SK-N-SH (cell line): ENCODE data around the gene SUGP2. TPM values are rescaled to one million over a fixed set of nuclear protein-coding genes. Genes with fewer than 3 reads are reported as not detected.

Experiments
- CTCF ChIA-PET: fragments of 300-600, 350-600 bp; formaldehyde crosslinking; extraction: SDS; loops from one replicate; lab custom pipeline; 2021; lab: Yijun Ruan, JAX
- POLR2A ChIA-PET: fragments of 350-600 bp; sonication (Branson Sonifier 250); formaldehyde crosslinking; extraction: SDS; loops from one replicate; lab custom pipeline; 2020; ENCODE audit warnings: antibody characterized with exemption, inconsistent platforms; lab: Yijun Ruan, JAX
- DNase-seq: peaks from one replicate; pipeline ENCODE4 v3.0.0; 2012
- H2AFZ ChIP-seq: fragments of 200-600 bp; sonication (generic); 2 replicates; pipeline ENCODE4 v1.8.1; 2016; ENCODE audit warnings: antibody characterized with exemption, mild to moderate bottlenecking, low read depth
- H3F3A ChIP-seq: fragments of 200-600 bp; sonication (generic); replicated peaks from 2 replicates; pipeline ENCODE3; 2016; ENCODE audit warnings: antibody characterized with exemption, mild to moderate bottlenecking; ENCODE audit not compliant: insufficient read depth
- H3K27ac ChIP-seq, 2 experiments: fragments of 200-500 bp in 1 of 2; fragments of 200-600 bp in 1 of 2; sonication (Bioruptor generic) in 1 of 2; sonication (generic), shearing (Covaris generic) in 1 of 2; 2 replicates each; pipeline versions ENCODE4 v1.5.1 to v1.6.1; 2014 to 2016; ENCODE audit warnings: low read depth in 2 of 2, inconsistent platforms in 1 of 2, low read length in 1 of 2, mild to moderate bottlenecking in 1 of 2, mixed read lengths in 1 of 2
- H3K27me3 ChIP-seq: fragments of 200-600 bp; sonication (generic), shearing (Covaris generic); 2 replicates; pipeline ENCODE4 v1.6.1; 2016; ENCODE audit warnings: mixed run types; ENCODE audit not compliant: insufficient read depth
- H3K36me3 ChIP-seq, 2 experiments: fragments of 200-500 bp in 1 of 2; fragments of 200-600 bp in 1 of 2; sonication (Bioruptor generic) in 1 of 2; sonication (generic) in 1 of 2; replicated peaks in 1 of 2; 2 replicates each; pipeline versions ENCODE3 to v1.5.1; 2014 to 2016; ENCODE audit warnings: low read length in 1 of 2, mild to moderate bottlenecking in 1 of 2; ENCODE audit not compliant: insufficient read depth in 2 of 2, control insufficient read depth in 1 of 2
- H3K4me1 ChIP-seq, 2 experiments: fragments of 200-500 bp in 1 of 2; fragments of 200-600 bp in 1 of 2; sonication (Bioruptor generic) in 1 of 2; sonication (generic), shearing (Covaris generic) in 1 of 2; 2 replicates each; pipeline versions ENCODE4 v1.5.1 to v1.6.1; 2014 to 2016; ENCODE audit warnings: low read depth in 1 of 2, low read length in 1 of 2, mixed run types in 1 of 2; ENCODE audit not compliant: insufficient read depth in 2 of 2, control insufficient read depth in 1 of 2
- H3K4me2 ChIP-seq: fragments of 200-600 bp; sonication (generic), shearing (Covaris generic); 2 replicates; pipeline ENCODE4 v1.6.1; 2017; ENCODE audit warnings: mixed run types
- H3K4me3 ChIP-seq, 2 experiments: fragments of 200-500 bp in 1 of 2; fragments of 200-600 bp in 1 of 2; sonication (Bioruptor generic) in 1 of 2; sonication (generic), shearing (Covaris generic) in 1 of 2; 2 replicates each; pipeline versions ENCODE4 v1.5.1 to v1.8.1; 2014 to 2016; ENCODE audit warnings: low read depth in 2 of 2, inconsistent platforms in 1 of 2, low read length in 1 of 2, mild to moderate bottlenecking in 1 of 2, mixed read lengths in 1 of 2, moderate library complexity in 1 of 2
- H3K79me2 ChIP-seq: fragments of 200-600 bp; sonication (generic); 2 replicates; pipeline ENCODE4 v1.8.1; 2017; ENCODE audit warnings: mild to moderate bottlenecking; ENCODE audit not compliant: insufficient read depth
- H3K9ac ChIP-seq: fragments of 200-600 bp; sonication (generic); 2 replicates; pipeline ENCODE4 v1.6.1; 2017; ENCODE audit warnings: mixed run types
- H3K9me2 ChIP-seq: fragments of 200-600 bp; sonication (generic); 2 replicates; pipeline ENCODE4 v1.6.1; 2017; ENCODE audit warnings: mixed run types
- H3K9me3 ChIP-seq: fragments of 200-600 bp; sonication (generic); 2 replicates; pipeline ENCODE4 v1.6.1; 2017; ENCODE audit warnings: mixed run types, mild to moderate bottlenecking, moderate library complexity
- H4K20me1 ChIP-seq: fragments of 200-600 bp; sonication (generic); 2 replicates; pipeline ENCODE4 v1.6.1; 2017; ENCODE audit warnings: mild to moderate bottlenecking, mixed run types; ENCODE audit not compliant: insufficient read depth
- CHD2 ChIP-seq: fragments of 150-350 bp; IDR thresholded peaks from 2 replicates; pipeline ENCODE4 v1.6.1; 2018; ENCODE audit warnings: low read length; ENCODE audit not compliant: partially characterized antibody
- CTCF ChIP-seq: fragments of 200-600 bp; sonication (generic); IDR thresholded peaks from 2 replicates; pipeline ENCODE4 v1.6.1; 2017; ENCODE audit warnings: antibody characterized with exemption, mild to moderate bottlenecking, moderate library complexity
- ELF1 ChIP-seq: IDR thresholded peaks from 2 replicates; pipeline ENCODE4 v1.4.0; 2012
- EZH2phosphoT487 ChIP-seq: fragments of 200-600 bp; sonication (generic); IDR thresholded peaks from 2 replicates; pipeline ENCODE4 v1.6.1; 2017; ENCODE audit warnings: low read depth, mixed run types, mild to moderate bottlenecking, antibody characterized with exemption, moderate library complexity, borderline replicate concordance
- FOXJ3 ChIP-seq: sonication (generic); formaldehyde crosslinking; IDR thresholded peaks from 2 replicates; pipeline ENCODE4 v1.5.1; 2020; ENCODE audit warnings: mild to moderate bottlenecking, missing genetic modification reagents
- FOXM1 ChIP-seq: IDR thresholded peaks from 2 replicates; pipeline ENCODE4 v1.4.0; 2012; ENCODE audit warnings: low read depth, mild to moderate bottlenecking
- IRF3 ChIP-seq: fragments of 150-350 bp; IDR thresholded peaks from 2 replicates; pipeline ENCODE4 v1.6.1; 2016; ENCODE audit warnings: mild to moderate bottlenecking, low read depth, low read length
- JUND ChIP-seq: IDR thresholded peaks from 2 replicates; pipeline ENCODE4 v1.4.0; 2012
- NFIC ChIP-seq: IDR thresholded peaks from 2 replicates; pipeline ENCODE4 v1.4.0; 2012; ENCODE audit warnings: borderline replicate concordance
- NRF1 ChIP-seq: IDR thresholded peaks from 2 replicates; pipeline ENCODE4 v1.6.1; 2012; ENCODE audit warnings: low read depth, mild to moderate bottlenecking, low read length
- POLR2AphosphoS5 ChIP-seq: IDR thresholded peaks from 2 replicates; pipeline ENCODE4 v1.6.1; 2012; ENCODE audit warnings: low read depth, low read length
- REST ChIP-seq: IDR thresholded peaks from 2 replicates; pipeline ENCODE4 v1.6.1; 2012; ENCODE audit warnings: mild to moderate bottlenecking, low read depth, low read length, moderate library complexity
- RFX5 ChIP-seq: IDR thresholded peaks from 2 replicates; pipeline ENCODE4 v1.6.1; 2012; ENCODE audit warnings: mild to moderate bottlenecking, improper control_type of control experiment, low read length
- RXRA ChIP-seq: IDR thresholded peaks from 2 replicates; pipeline ENCODE4 v1.4.0; 2012; ENCODE audit warnings: low read depth, mild to moderate bottlenecking, borderline replicate concordance
- SIN3A ChIP-seq: IDR thresholded peaks from 2 replicates; pipeline ENCODE4 v1.6.1; 2012; ENCODE audit warnings: low read depth, mild to moderate bottlenecking, low read length, moderate library complexity, borderline replicate concordance
- TAF1 ChIP-seq: IDR thresholded peaks from 2 replicates; pipeline ENCODE4 v1.6.1; 2012; ENCODE audit warnings: low read depth, mild to moderate bottlenecking, low read length, moderate library complexity, borderline replicate concordance
- TCF12 ChIP-seq: IDR thresholded peaks from 2 replicates; pipeline ENCODE4 v1.4.0; 2012
- TEAD4 ChIP-seq: IDR thresholded peaks from 2 replicates; pipeline ENCODE4 v1.4.0; 2012; ENCODE audit warnings: mild to moderate bottlenecking, borderline replicate concordance; ENCODE audit not compliant: insufficient read depth
- USF2 ChIP-seq: fragments of 150-350 bp; IDR thresholded peaks from 2 replicates; pipeline ENCODE4 v1.6.1; 2017; ENCODE audit warnings: antibody characterized with exemption, low read length, low read depth, borderline replicate concordance
- ZBTB33 ChIP-seq: IDR thresholded peaks from 2 replicates; pipeline ENCODE4 v1.4.0; 2012; ENCODE audit warnings: low read depth, borderline replicate concordance
- WGBS: methylation state at CpG from one replicate; pipeline ENCODE4 v1.1.6; 2017; ENCODE audit warnings: low lambda C conversion rate; 5-methylcytosine and 5-hydroxymethylcytosine counted together
- polyA plus RNA-seq, 3 experiments: library from polyadenylated mRNA; depleted of rRNA; stranded (reverse); fragments of >200 nt; gene quantifications; 2 replicates each; pipeline ENCODE4 v1.2.3, GENCODE V29; 2012

The SUGP2 gene
- polyA plus RNA-seq, 1 of the 3 experiments (the other 2 are of a cell fraction) = 56.3 TPM

GRCh38 chr19:18998276-18998675 lies 35.0 kb downstream of the SUGP2 start (continued):
- TF ChIP-seq CTCF (no peak), TEAD4 (no peak), NFIC (no peak), RXRA (no peak), NRF1 (no peak)
- TF ChIP-seq, all 33 proteins: peak for 0

- Histone ChIP-seq H3K79me2 (peaks cover 4% of the 10 kb centered on the region; the same call in 1 of the 2 replicates), H2AFZ (no peak overlapping the region), H3K36me3 (peaks cover 36 to 42% of the 10 kb centered on the region in 2 experiments), H3K9me2 (no peaks in the 10 kb centered on the region), H3K4me1 (peaks cover 0 to 11% of the 10 kb centered on the region in 2 experiments; a peak in 1 of 4 replicates), H3K9ac (no peak overlapping the region), H3K27me3 (no peaks in the 10 kb centered on the region), H3F3A (peaks cover 4% of the 10 kb centered on the region), H3K4me2 (no peak overlapping the region), H3K27ac (no peak overlapping the region), H3K4me3 (no peak overlapping the region), H3K9me3 (no peaks in the 10 kb centered on the region), H4K20me1 (no peaks in the 10 kb centered on the region; the same call in 1 of the 2 replicates)
- POLR2A ChIA-PET = no interaction called here
- no peak for DNase-seq
- whole genome bisulfite sequencing = 91% methylated on average over 6 of the region's 6 CpGs
- CTCF ChIA-PET = interaction anchor here (0.9 to 1.8 kb wide), 3 partner anchors 10 to 150 kb away, joined by 3 to 8 read pairs (median 5); no protein-coding TSS in a partner anchor
- TF ChIP-seq POLR2AphosphoS5 (no peak), SIN3A (no peak), FOXJ3 (CRISPR knock-in tag) (no peak), USF2 (no peak), EZH2phosphoT487 (no peak), CHD2 (no peak), JUND (no peak), NRF1 (no peak), RFX5 (no peak), FOXM1 (no peak), TCF12 (no peak), ZBTB33 (no peak), ELF1 (no peak), IRF3 (no peak), REST (no peak), TAF1 (no peak), TEAD4 (no peak)
Measured at GRCh38 chr19:18996796-18997394, 36.4 kb downstream of the SUGP2 start.
